Measurements from ENCODE around the gene IL15RA. TPM values are rescaled to one million over a fixed set of nuclear protein-coding genes. Genes with fewer than 3 reads are reported as not detected.

IL15RA gene
- total and polyA plus RNA-seq, 10 of the 15 experiments (the other 5 are each of a cell fraction or from before 2014, with no cell fraction given) = 2.0 to 14.8 (median 12.1) TPM

- TF ChIP-seq NBN (IDR thresholded peaks at IDR 0.05) (no peak), SIX5 (IDR thresholded peaks at IDR 0.05; ENCODE audit: low read depth, low read length, severe bottlenecking) (no peak), HCFC1 (IDR thresholded peaks at IDR 0.05; ENCODE audit: low read length) (no peak), SPI1 (IDR thresholded peaks at IDR 0.05; ENCODE audit: borderline replicate concordance, insufficient read depth, low read depth, low read length) (no peak), ZNF24 (IDR thresholded peaks at IDR 0.05) (no peak), CHD4 (IDR thresholded peaks at IDR 0.05) (no peak), DPF2 (IDR thresholded peaks at IDR 0.05) (no peak), NFYB (IDR thresholded peaks at IDR 0.05; ENCODE audit: insufficient read depth, low read depth, low read length) (no peak), MTA3 (IDR thresholded peaks at IDR 0.05; ENCODE audit: borderline replicate concordance, low read length) (no peak), USF1 (IDR thresholded peaks at IDR 0.05; ENCODE audit: borderline replicate concordance, extremely low read length, insufficient read depth, low read depth, low read length) (no peak), CBX3 (IDR thresholded peaks at IDR 0.05; ENCODE audit: borderline replicate concordance, low read depth) (no peak), ZNF384 (IDR thresholded peaks at IDR 0.05; ENCODE audit: borderline replicate concordance, low read depth, low read length) (no peak), KDM1A (IDR thresholded peaks at IDR 0.05; ENCODE audit: borderline replicate concordance) (no peak), SREBF1 (IDR thresholded peaks at IDR 0.05; ENCODE audit: low read length) (no peak), SMAD1 (IDR thresholded peaks at IDR 0.05; ENCODE audit: low read depth, partially characterized antibody) (no peak)
- TF ChIP-seq, protein P1, sequence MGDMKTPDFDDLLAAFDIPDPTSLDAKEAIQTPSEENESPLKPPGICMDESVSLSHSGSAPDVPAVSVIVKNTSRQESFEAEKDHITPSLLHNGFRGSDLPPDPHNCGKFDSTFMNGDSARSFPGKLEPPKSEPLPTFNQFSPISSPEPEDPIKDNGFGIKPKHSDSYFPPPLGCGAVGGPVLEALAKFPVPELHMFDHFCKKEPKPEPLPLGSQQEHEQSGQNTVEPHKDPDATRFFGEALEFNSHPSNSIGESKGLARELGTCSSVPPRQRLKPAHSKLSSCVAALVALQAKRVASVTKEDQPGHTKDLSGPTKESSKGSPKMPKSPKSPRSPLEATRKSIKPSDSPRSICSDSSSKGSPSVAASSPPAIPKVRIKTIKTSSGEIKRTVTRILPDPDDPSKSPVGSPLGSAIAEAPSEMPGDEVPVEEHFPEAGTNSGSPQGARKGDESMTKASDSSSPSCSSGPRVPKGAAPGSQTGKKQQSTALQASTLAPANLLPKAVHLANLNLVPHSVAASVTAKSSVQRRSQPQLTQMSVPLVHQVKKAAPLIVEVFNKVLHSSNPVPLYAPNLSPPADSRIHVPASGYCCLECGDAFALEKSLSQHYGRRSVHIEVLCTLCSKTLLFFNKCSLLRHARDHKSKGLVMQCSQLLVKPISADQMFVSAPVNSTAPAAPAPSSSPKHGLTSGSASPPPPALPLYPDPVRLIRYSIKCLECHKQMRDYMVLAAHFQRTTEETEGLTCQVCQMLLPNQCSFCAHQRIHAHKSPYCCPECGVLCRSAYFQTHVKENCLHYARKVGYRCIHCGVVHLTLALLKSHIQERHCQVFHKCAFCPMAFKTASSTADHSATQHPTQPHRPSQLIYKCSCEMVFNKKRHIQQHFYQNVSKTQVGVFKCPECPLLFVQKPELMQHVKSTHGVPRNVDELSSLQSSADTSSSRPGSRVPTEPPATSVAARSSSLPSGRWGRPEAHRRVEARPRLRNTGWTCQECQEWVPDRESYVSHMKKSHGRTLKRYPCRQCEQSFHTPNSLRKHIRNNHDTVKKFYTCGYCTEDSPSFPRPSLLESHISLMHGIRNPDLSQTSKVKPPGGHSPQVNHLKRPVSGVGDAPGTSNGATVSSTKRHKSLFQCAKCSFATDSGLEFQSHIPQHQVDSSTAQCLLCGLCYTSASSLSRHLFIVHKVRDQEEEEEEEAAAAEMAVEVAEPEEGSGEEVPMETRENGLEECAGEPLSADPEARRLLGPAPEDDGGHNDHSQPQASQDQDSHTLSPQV (IDR thresholded peaks at IDR 0.05) = no peak
- FAIRE-seq (no peak), ATAC-seq (no peak), DNase-seq (ENCODE audit: low read depth, low spot score) (no peak)
- Histone ChIP-seq H3K4me3 (no peak overlapping the region), H3K4me1 (ENCODE audit: control insufficient read depth, insufficient read depth, low read length) (no peaks in the 10 kb centered on the region), H3K79me2 (ENCODE audit: control insufficient read depth, insufficient read depth, low read length) (peaks cover 11% of the 10 kb centered on the region), H3K36me3 (ENCODE audit: control insufficient read depth in 2 of 2, insufficient read depth in 2 of 2, low read length in 1 of 2) (peaks cover 10 to 11% of the 10 kb centered on the region in 2 experiments; a peak in 3 of 4 replicates), H3K27me3 (replicated peaks in 1 of 2; ENCODE audit: control insufficient read depth in 2 of 2, insufficient read depth in 2 of 2, low read length in 1 of 2) (no peaks in the 10 kb centered on the region), H3K4me2 (ENCODE audit: control insufficient read depth, insufficient read depth) (no peak overlapping the region), H2AFZ (ENCODE audit: control insufficient read depth, low read depth, low read length) (no peak overlapping the region), H3K9ac (ENCODE audit: control insufficient read depth, insufficient read depth, low read length) (no peak overlapping the region), H3K27ac (ENCODE audit: control insufficient read depth, insufficient read depth) (no peak overlapping the region), H3K9me3 (replicated peaks; ENCODE audit: control insufficient read depth, insufficient read depth, low read length) (no peaks in the 10 kb centered on the region), H4K20me1 (ENCODE audit: control insufficient read depth, insufficient read depth) (no peaks in the 10 kb centered on the region; the same call in 1 of the 2 replicates)
- in situ Hi-C loops (cut with MboI) = no loop called here
- 90% methylated on average over 13 of the region's 13 CpGs for WGBS (ENCODE audit: insufficient coverage, insufficient replicate concordance, low lambda C conversion rate, missing lambda C conversion rate)
- intact Hi-C loops (cut with micrococcal nuclease; ENCODE audit: unreplicated experiment) = no loop called here
- BruUV-seq (replicated peaks) = no TSS peak
- ChIA-PET RAD21 (ENCODE audit: unreplicated experiment) (no interaction called here), CTCF (no interaction called here), POLR2A (interaction anchor here (0.6 kb wide), 1 partner anchor 41 kb away, joined by 3 read pairs; no protein-coding TSS in a partner anchor), SMC1A (ENCODE audit: uncharacterized antibody, unreplicated experiment) (interaction anchor here (0.7 to 0.8 kb wide), 2 partner anchors 10 to 35 kb away, joined by 3 to 5 read pairs; no protein-coding TSS in a partner anchor)
Observed at GRCh38 chr10:5964736-5965135, 12.6 kb downstream of the IL15RA start.

Data from GM12878 (cell line).